Neural progenitor cell (in vitro differentiated cells): ENCODE data around the gene PGP.

ENCODE experiments used
- EZH2 ChIP-seq: fragments of 200-600 bp; sonication (generic); IDR thresholded peaks from 2 replicates; pipeline ENCODE4 v1.6.1; 2017; ENCODE audit warnings: antibody characterized with exemption, mild to moderate bottlenecking, moderate library complexity
- EZH2phosphoT487 ChIP-seq: fragments of 200-600 bp; sonication (generic); IDR thresholded peaks from 2 replicates; pipeline ENCODE4 v1.6.1; 2017; ENCODE audit warnings: antibody characterized with exemption
- TF ChIP-seq, protein P1 (sequence below): fragments of 200-600 bp; sonication (generic); IDR thresholded peaks from 2 replicates; pipeline ENCODE4 v1.5.1; 2017; ENCODE audit warnings: antibody characterized with exemption, mild to moderate bottlenecking

DNA sequence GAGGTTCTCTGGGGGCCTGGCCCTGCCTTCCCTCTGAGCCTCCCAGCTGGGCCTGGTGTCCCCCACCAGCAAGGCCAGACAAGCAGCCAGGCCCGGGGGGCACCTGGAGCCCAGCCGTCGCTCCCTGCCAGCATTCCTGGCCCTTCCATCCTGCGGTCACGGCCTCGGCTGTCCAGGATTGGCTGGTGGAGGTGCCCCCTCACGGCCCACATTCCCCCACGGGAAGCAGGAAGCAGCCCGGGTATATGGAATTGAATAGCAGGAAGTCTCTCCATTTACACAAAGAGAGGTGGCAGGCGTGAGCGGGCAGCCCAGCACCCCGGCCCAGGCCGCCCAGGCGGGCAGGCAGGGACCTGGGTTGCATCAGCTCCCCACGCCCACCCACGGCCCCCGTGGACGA, 44.6 kb downstream of the PGP start:
- TF ChIP-seq, protein P1, sequence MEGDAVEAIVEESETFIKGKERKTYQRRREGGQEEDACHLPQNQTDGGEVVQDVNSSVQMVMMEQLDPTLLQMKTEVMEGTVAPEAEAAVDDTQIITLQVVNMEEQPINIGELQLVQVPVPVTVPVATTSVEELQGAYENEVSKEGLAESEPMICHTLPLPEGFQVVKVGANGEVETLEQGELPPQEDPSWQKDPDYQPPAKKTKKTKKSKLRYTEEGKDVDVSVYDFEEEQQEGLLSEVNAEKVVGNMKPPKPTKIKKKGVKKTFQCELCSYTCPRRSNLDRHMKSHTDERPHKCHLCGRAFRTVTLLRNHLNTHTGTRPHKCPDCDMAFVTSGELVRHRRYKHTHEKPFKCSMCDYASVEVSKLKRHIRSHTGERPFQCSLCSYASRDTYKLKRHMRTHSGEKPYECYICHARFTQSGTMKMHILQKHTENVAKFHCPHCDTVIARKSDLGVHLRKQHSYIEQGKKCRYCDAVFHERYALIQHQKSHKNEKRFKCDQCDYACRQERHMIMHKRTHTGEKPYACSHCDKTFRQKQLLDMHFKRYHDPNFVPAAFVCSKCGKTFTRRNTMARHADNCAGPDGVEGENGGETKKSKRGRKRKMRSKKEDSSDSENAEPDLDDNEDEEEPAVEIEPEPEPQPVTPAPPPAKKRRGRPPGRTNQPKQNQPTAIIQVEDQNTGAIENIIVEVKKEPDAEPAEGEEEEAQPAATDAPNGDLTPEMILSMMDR: no peak
- no peak for TF ChIP-seq EZH2
- TF ChIP-seq EZH2phosphoT487: no peak
